Measurements from ENCODE around the gene SLC39A8.

The SLC39A8 gene

GRCh38 chr4:102216666-102217065 lies 128.6 kb downstream of the SLC39A8 start:
- TF ChIP-seq TEAD4 (IDR thresholded peaks at IDR 0.05): no peak
- no peak for TF ChIP-seq YY1 (IDR thresholded peaks at IDR 0.05; ENCODE audit: low read depth)

GRCh38 chr4:102213031-102213430 lies 132.3 kb downstream of the SLC39A8 start:
- TF ChIP-seq YY1 (IDR thresholded peaks at IDR 0.05; ENCODE audit: low read depth) (no peak), USF1 (IDR thresholded peaks at IDR 0.05) (no peak), TEAD4 (IDR thresholded peaks at IDR 0.05) (no peak), CREB1 (IDR thresholded peaks at IDR 0.05; ENCODE audit: low read depth) (no peak), RAD21 (IDR thresholded peaks at IDR 0.05; ENCODE audit: low read depth) (no peak), EGR1 (IDR thresholded peaks at IDR 0.05) (no peak), CEBPB (IDR thresholded peaks at IDR 0.05) (no peak), TCF12 (IDR thresholded peaks at IDR 0.05; ENCODE audit: low read depth) (no peak), FOXM1 (IDR thresholded peaks at IDR 0.05; ENCODE audit: borderline replicate concordance, low read depth) (no peak), ZBTB7A (IDR thresholded peaks at IDR 0.05; ENCODE audit: low read depth) (no peak), NFIC (IDR thresholded peaks at IDR 0.05) (no peak)
